OCI-LY7 (cell line): ENCODE data around the gene OR52D1.

Experiments
- EZH2phosphoT487 ChIP-seq: fragments of 200-600 bp; sonication (generic); IDR thresholded peaks from 2 replicates; pipeline ENCODE4 v1.6.1; 2018; ENCODE audit warnings: low read depth, borderline replicate concordance, mild to moderate bottlenecking, mixed run types, antibody characterized with exemption, low read length, moderate library complexity, mixed read lengths
- TF ChIP-seq, protein P1 (sequence below): fragments of 200-600 bp; sonication (generic); conservative IDR thresholded peaks from 2 replicates; pipeline ENCODE4 v1.5.1; 2014; ENCODE audit warnings: mild to moderate bottlenecking, antibody characterized with exemption, low read length, moderate library complexity, mixed read lengths

- TF ChIP-seq EZH2phosphoT487: no peak
- TF ChIP-seq, protein P1, sequence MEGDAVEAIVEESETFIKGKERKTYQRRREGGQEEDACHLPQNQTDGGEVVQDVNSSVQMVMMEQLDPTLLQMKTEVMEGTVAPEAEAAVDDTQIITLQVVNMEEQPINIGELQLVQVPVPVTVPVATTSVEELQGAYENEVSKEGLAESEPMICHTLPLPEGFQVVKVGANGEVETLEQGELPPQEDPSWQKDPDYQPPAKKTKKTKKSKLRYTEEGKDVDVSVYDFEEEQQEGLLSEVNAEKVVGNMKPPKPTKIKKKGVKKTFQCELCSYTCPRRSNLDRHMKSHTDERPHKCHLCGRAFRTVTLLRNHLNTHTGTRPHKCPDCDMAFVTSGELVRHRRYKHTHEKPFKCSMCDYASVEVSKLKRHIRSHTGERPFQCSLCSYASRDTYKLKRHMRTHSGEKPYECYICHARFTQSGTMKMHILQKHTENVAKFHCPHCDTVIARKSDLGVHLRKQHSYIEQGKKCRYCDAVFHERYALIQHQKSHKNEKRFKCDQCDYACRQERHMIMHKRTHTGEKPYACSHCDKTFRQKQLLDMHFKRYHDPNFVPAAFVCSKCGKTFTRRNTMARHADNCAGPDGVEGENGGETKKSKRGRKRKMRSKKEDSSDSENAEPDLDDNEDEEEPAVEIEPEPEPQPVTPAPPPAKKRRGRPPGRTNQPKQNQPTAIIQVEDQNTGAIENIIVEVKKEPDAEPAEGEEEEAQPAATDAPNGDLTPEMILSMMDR: no peak
Observed at GRCh38 chr11:5486003-5486402, 2.5 kb upstream of the OR52D1 start.
